Sigmoid colon (tissue), 7 donors: ENCODE measurements around the gene POLR1D. TPM values are rescaled to one million over a fixed set of nuclear protein-coding genes. Genes with fewer than 3 reads are reported as not detected.

Experiments used
- DNase-seq: peaks from one replicate; pipeline ENCODE4 v3.0.0-alpha.2; 2019
- H3K27ac ChIP-seq, 4 donors: fragments of 200-600 bp; sonication (generic); one replicate each; pipeline ENCODE4 v1.5.1; 2016 to 2019; ENCODE audit warnings: mild to moderate bottlenecking in 1 of 4
- H3K27me3 ChIP-seq, 3 donors: fragments of 200-600 bp; sonication (generic); one replicate each; pipeline ENCODE4 v1.5.1; 2019; ENCODE audit warnings: mild to moderate bottlenecking in 1 of 3
- H3K36me3 ChIP-seq, 4 donors: fragments of 200-600 bp; sonication (generic); one replicate each; pipeline ENCODE4 v1.5.1; 2016 to 2019
- H3K4me1 ChIP-seq, 4 donors: fragments of 200-600 bp; sonication (generic); one replicate each; pipeline ENCODE4 v1.5.1; 2017 to 2019
- H3K4me3 ChIP-seq, 4 donors: fragments of 200-600 bp; sonication (generic); one replicate each; pipeline ENCODE4 v1.5.1; 2017 to 2019; ENCODE audit warnings: mild to moderate bottlenecking in 2 of 4, moderate library complexity in 1 of 4
- H3K9me3 ChIP-seq, 4 donors: fragments of 200-600 bp in 3 of 4; sonication (generic) in 3 of 4; one replicate each; pipeline versions ENCODE4 v1.5.1 to v1.6.1; 2013 to 2019
- CTCF ChIP-seq, 4 experiments: fragments of 450-650 bp in 3 of 4; fragments of 200-600 bp in 1 of 4; IDR thresholded peaks; one replicate each; pipeline ENCODE4 v1.5.1; 2016 to 2019; ENCODE audit warnings: antibody characterized with exemption in 4 of 4, mild to moderate bottlenecking in 3 of 4, moderate library complexity in 2 of 4
- EP300 ChIP-seq, 4 donors: sonication (generic); formaldehyde crosslinking; IDR thresholded peaks; one replicate each; pipeline ENCODE4 v1.6.1; 2017; ENCODE audit warnings: antibody characterized with exemption in 4 of 4
- POLR2A ChIP-seq, 2 donors: fragments of 450-650 bp; IDR thresholded peaks; one replicate each; pipeline ENCODE4 v1.6.1; 2016; ENCODE audit warnings: antibody characterized with exemption in 2 of 2, mild to moderate bottlenecking in 2 of 2, moderate library complexity in 2 of 2
- POLR2AphosphoS5 ChIP-seq, 4 donors: sonication (generic); formaldehyde crosslinking; IDR thresholded peaks; one replicate each; pipeline ENCODE4 v1.6.1; 2017; ENCODE audit warnings: antibody characterized with exemption in 4 of 4
- WGBS, 2 donors: extraction: QIAGEN DNeasy Blood & Tissue Kit; methylation state at CpG; one replicate each; pipeline ENCODE4 v1.1.7; 2013; 5-methylcytosine and 5-hydroxymethylcytosine counted together
- intact Hi-C: fragments of 100-400 bp; cut with DNase I; formaldehyde crosslinking; loops from one replicate; pipeline ENCODE4 v1.15.1; 2023
- polyA plus RNA-seq, 3 donors: library from polyadenylated mRNA; stranded (reverse); fragments of 200-250 nt; gene quantifications; one replicate each; pipeline ENCODE4 v1.2.3, GENCODE V29; 2013
- total RNA-seq, 4 donors: library from RNA; depleted of rRNA; stranded (reverse); fragments of >200 nt; gene quantifications; one replicate each; pipeline ENCODE4 v1.1.0, GENCODE V29; 2016
- donor health status: healthy with polysubstance abuse.
- donor health status: Bipolar disorder and iron deficiency.
- donor health status: healthy.

Gene POLR1D
- total and polyA plus RNA-seq, 7 donors = 126 to 224 (median 134) TPM

DNA sequence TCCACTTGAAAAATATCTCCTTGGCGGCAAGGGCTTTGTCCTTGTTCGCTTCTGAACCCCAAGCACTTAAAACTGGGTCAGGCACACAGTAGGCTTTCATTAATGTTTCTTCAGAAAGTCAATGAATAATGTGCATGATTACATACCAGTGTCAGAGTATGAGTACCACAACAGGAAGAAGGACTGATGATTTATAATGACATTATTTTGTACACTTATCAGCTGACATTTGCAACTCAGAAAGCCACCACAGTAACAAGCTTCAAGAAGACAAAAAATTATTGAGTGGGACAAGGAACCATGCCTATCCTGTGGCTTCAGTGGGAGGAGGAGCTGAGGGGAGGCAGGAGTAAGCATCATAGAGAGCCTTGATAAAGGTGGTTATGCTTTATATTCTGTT, 10.0 kb downstream of the POLR1D start:
- no peaks in the 10 kb centered on the region for H3K36me3 ChIP-seq
- no peak overlapping the region for H3K4me3 ChIP-seq
- intact Hi-C loops = loop anchor here (10.0 kb wide), 1 partner anchor 647 kb away; no protein-coding TSS in a partner anchor
- H3K27ac ChIP-seq = no peak overlapping the region
- WGBS, 2 donors = 76 to 99% methylated on average over 2 of the region's 2 CpGs
- TF ChIP-seq POLR2AphosphoS5 (IDR thresholded peaks at IDR 0.05) = no peak
- TF ChIP-seq POLR2A (IDR thresholded peaks at IDR 0.05) = no peak
- TF ChIP-seq EP300 (IDR thresholded peaks at IDR 0.05) = no peak
- TF ChIP-seq CTCF (IDR thresholded peaks at IDR 0.05) = no peak
- H3K4me1 ChIP-seq = peaks cover 0 to 23% (median 14%) of the 10 kb centered on the region in 4 donors
- no peaks in the 10 kb centered on the region for H3K9me3 ChIP-seq
- H3K27me3 ChIP-seq = no peaks in the 10 kb centered on the region
- no peak for DNase-seq

DNA sequence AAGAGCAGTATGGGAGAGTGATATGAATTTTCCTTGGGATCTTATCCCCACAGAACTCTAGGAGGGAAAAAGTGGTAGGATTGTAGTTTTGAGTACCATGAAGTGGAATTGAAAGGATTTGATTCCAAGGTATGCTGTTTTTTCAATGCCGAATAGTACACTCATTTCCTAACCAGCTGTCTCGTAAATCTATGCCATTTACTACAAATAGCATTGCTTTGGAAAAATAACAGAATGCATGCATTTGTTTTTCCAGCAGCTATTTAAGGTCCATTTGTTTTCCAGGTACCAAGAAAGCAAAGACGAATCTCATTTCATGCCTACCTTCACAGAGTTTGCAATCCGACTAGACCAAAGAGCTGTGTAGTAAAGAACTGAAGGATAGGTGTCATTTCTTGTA, 10.5 kb downstream of the POLR1D start:
- peaks cover 0 to 28% (median 20%) of the 10 kb centered on the region in 4 donors for H3K4me1 ChIP-seq
- intact Hi-C loops = loop anchor here (10.0 kb wide), 1 partner anchor 647 kb away; no protein-coding TSS in a partner anchor
- H3K36me3 ChIP-seq = no peaks in the 10 kb centered on the region
- no peak overlapping the region for H3K27ac ChIP-seq
- no peaks in the 10 kb centered on the region for H3K27me3 ChIP-seq
- H3K4me3 ChIP-seq = no peak overlapping the region
- 92 to 94% methylated on average over 4 of the region's 4 CpGs for WGBS, 2 donors
- no peak for TF ChIP-seq EP300 (IDR thresholded peaks at IDR 0.05)
- no peak for TF ChIP-seq POLR2A (IDR thresholded peaks at IDR 0.05)
- TF ChIP-seq CTCF (IDR thresholded peaks at IDR 0.05) = no peak
- no peak for TF ChIP-seq POLR2AphosphoS5 (IDR thresholded peaks at IDR 0.05)
- DNase-seq = no peak
- H3K9me3 ChIP-seq = no peaks in the 10 kb centered on the region

DNA sequence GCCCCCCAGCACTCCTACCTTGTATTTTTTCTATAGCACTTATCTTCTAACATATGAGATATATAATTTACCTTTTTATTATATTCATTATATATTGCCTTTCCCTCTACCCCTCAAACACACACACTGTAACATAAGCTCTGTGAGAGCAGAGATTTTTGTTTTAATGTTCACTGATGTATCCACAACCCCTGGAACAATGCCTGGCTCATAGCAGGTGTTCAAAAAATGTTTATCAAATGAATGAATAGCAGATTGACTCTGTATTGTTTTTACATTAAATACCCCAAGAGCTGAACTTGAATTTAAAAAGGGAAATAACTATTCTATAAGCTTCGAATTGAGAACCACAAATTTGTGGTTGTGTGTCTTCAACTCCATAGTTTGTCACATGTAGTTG, 11.0 kb downstream of the POLR1D start:
- WGBS, 2 donors = 89 to 95% methylated on average over 1 of the region's 1 CpG
- DNase-seq = no peak
- Histone ChIP-seq H3K4me1 (peaks cover 0 to 31% (median 24%) of the 10 kb centered on the region in 4 donors), H3K9me3 (no peaks in the 10 kb centered on the region), H3K27ac (no peak overlapping the region), H3K27me3 (no peaks in the 10 kb centered on the region), H3K36me3 (no peaks in the 10 kb centered on the region), H3K4me3 (no peak overlapping the region)
- TF ChIP-seq CTCF (IDR thresholded peaks at IDR 0.05) (no peak), EP300 (IDR thresholded peaks at IDR 0.05) (no peak), POLR2A (IDR thresholded peaks at IDR 0.05) (no peak), POLR2AphosphoS5 (IDR thresholded peaks at IDR 0.05) (no peak)
- intact Hi-C loops = loop anchor here (10.0 kb wide), 1 partner anchor 648 kb away; no protein-coding TSS in a partner anchor

- peak overlapping the region in 3 of 4 donors; percentile 4 to 80 (median 45) for H3K27ac ChIP-seq
- no peaks in the 10 kb centered on the region for H3K36me3 ChIP-seq
- 65 to 79% methylated on average over 2 of the region's 2 CpGs for WGBS, 2 donors
- peaks cover 0 to 46% (median 38%) of the 10 kb centered on the region in 4 donors for H3K4me1 ChIP-seq
- DNase-seq = no peak
- no peak overlapping the region for H3K4me3 ChIP-seq
- intact Hi-C loops = loop anchor here (10.0 kb wide), 1 partner anchor 649 kb away; no protein-coding TSS in a partner anchor
- H3K9me3 ChIP-seq = no peaks in the 10 kb centered on the region
- no peak for TF ChIP-seq POLR2AphosphoS5 (IDR thresholded peaks at IDR 0.05)
- H3K27me3 ChIP-seq = no peaks in the 10 kb centered on the region
Observed at GRCh38 chr13:27634231-27634630, 12.5 kb downstream of the POLR1D start.

DNA sequence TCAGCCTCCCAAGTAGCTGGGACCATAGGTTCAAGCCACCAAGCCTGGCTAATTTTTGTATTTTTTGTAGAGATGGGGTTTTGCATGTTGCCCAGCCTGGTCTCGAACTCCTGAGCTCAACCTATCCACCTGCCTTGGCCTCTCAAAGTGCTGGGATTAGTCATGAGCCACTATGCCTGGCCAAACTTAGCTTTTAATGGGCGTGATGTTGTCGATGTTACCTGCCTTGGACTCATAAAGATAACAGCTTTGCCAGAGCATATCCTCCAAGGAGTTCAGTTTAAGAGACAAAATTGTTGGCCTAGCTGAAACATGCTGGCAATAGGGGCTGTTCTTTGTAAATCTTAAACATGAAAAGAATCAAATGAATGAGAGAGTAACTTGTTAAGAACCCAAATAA, 13.1 kb downstream of the POLR1D start:
- Histone ChIP-seq H3K36me3 (no peaks in the 10 kb centered on the region), H3K9me3 (no peaks in the 10 kb centered on the region), H3K4me1 (peaks cover 0 to 48% (median 40%) of the 10 kb centered on the region in 4 donors), H3K27ac (peak overlapping the region in 3 of 4 donors; percentile 4 to 80 (median 45)), H3K4me3 (no peak overlapping the region), H3K27me3 (no peaks in the 10 kb centered on the region)
- DNase-seq = no peak
- intact Hi-C loops = loop anchor here (10.0 kb wide), 1 partner anchor 650 kb away; no protein-coding TSS in a partner anchor
- no peak for TF ChIP-seq POLR2A (IDR thresholded peaks at IDR 0.05)
- no peak for TF ChIP-seq EP300 (IDR thresholded peaks at IDR 0.05)
- TF ChIP-seq CTCF (IDR thresholded peaks at IDR 0.05) = no peak
- TF ChIP-seq POLR2AphosphoS5 (IDR thresholded peaks at IDR 0.05) = no peak
- WGBS, 2 donors = 57 to 85% methylated on average over 3 of the region's 3 CpGs
